ENCODE data around the gene LRP3.

GRCh38 chr19:33206261-33207039 lies 12.3 kb downstream of the LRP3 start:
- TF ChIP-seq CTCF (IDR thresholded peaks at IDR 0.05) (no peak), EZH2 (IDR thresholded peaks at IDR 0.05; ENCODE audit: borderline replicate concordance, insufficient read depth, low read depth, low read length, poor library complexity, severe bottlenecking) (no peak)

Data from B cell (primary cell).